ENCODE data around the gene UBL7. TPM values are rescaled to one million over a fixed set of nuclear protein-coding genes. Genes with fewer than 3 reads are reported as not detected.

The UBL7 gene
- total and polyA plus RNA-seq, 2 of the 8 experiments (the other 6 are each of a cell fraction or from before 2014, with no cell fraction given), result 71.5 to 183 TPM

- TF ChIP-seq RBBP5 (IDR thresholded peaks at IDR 0.05; ENCODE audit: borderline replicate concordance, low read depth, low read length) (no peak), USF2 (IDR thresholded peaks at IDR 0.05; ENCODE audit: low read length) (no peak), GTF2F1 (IDR thresholded peaks at IDR 0.05; ENCODE audit: borderline replicate concordance, low read depth, low read length) (no peak)
These were observed 61.2 kb downstream of the UBL7 start (continued) for GRCh38 chr15:74399511-74400312.

Measured in H1 (cell line).